UCSD-AML1 (cell line): Measurements from ENCODE around the gene FASN.

Source experiments
- DNase-seq: peaks from one replicate; lab custom pipeline; 2025; ENCODE audit not compliant: unreplicated experiment; lab: John Stamatoyannopoulos, UW

Gene FASN

GRCh38 chr17:82078433-82078832 lies 19.6 kb downstream of the FASN start:
- DNase-seq: no peak

GRCh38 chr17:82077617-82078358 lies 20.2 kb downstream of the FASN start:
- no peak for DNase-seq

- DNase-seq: no peak
Measured at GRCh38 chr17:82076785-82077591, 21.0 kb downstream of the FASN start.

- no peak for DNase-seq
Measured at GRCh38 chr17:82076018-82076784, 21.8 kb downstream of the FASN start.

GRCh38 chr17:82073446-82073845 lies 24.6 kb downstream of the FASN start:
- no peak for DNase-seq

GRCh38 chr17:82072827-82073226 lies 25.2 kb downstream of the FASN start:
- DNase-seq: no peak

GRCh38 chr17:82070611-82071010 lies 27.4 kb downstream of the FASN start:
- no peak for DNase-seq

GRCh38 chr17:82065638-82066303 lies 32.3 kb downstream of the FASN start, which contains the start of gene DUS1L:
TSS of gene DUS1L (minus strand) at chr17:82065804. CDS start at chr17:82065059, 745 bp downstream.
- DNase-seq: peak; percentile 77

GRCh38 chr17:82065193-82065637 lies 32.8 kb downstream of the FASN start:
- DNase-seq: peak; percentile 35

- DNase-seq: no peak
Measured at GRCh38 chr17:82064433-82065192, 33.4 kb downstream of the FASN start.

GRCh38 chr17:82063424-82064415 lies 34.3 kb downstream of the FASN start:
- DNase-seq: no peak

- no peak for DNase-seq
Measured at GRCh38 chr17:82062984-82063368, 35.1 kb downstream of the FASN start.

GRCh38 chr17:82062076-82062983 lies 35.7 kb downstream of the FASN start:
- no peak for DNase-seq

GRCh38 chr17:82061047-82061925 lies 36.8 kb downstream of the FASN start:
- DNase-seq: no peak

GRCh38 chr17:82060614-82061013 lies 37.4 kb downstream of the FASN start:
- DNase-seq: no peak

GRCh38 chr17:82060001-82060380 lies 38.0 kb downstream of the FASN start:
- DNase-seq: no peak
